Measurements from ENCODE around the gene PIEZO2.

PIEZO2 gene

DNA sequence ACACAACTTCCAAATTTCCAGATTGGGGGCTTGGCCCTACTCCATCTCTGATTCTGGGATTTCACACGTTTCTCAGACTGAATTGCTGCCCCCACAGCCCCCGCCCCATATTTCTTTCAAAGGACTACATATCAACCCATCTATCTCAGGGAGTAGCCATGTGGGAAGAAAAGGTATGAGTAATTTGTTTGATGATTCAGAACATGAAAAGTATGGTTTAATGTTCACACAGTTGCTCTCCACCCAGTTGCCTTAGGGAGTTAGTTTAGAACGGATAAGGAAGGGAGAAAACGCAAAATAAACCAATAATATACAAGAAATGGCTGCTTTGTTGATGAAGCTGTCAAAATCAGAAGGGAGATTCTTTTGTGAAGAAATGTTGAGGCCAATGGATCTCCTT, 145.1 kb downstream of the PIEZO2 start:
- no peaks in the 10 kb centered on the region for H3K36me3 ChIP-seq (ENCODE audit: control insufficient read depth in 2 of 2, insufficient read depth in 1 of 2, low read length in 2 of 2)
- CTCF ChIA-PET: no interaction called here
- no peak overlapping the region for H3K4me3 ChIP-seq (ENCODE audit: low read depth, low read length)
- TF ChIP-seq ZNF37A (tag by site-specific recombination; IDR thresholded peaks at IDR 0.05) (no peak), ZNF48 (tag by site-specific recombination; IDR thresholded peaks at IDR 0.05) (no peak), ZNF169 (tag by site-specific recombination; IDR thresholded peaks at IDR 0.05) (no peak), ZNF10 (tag by site-specific recombination; IDR thresholded peaks at IDR 0.05) (no peak), EGR2 (tag by site-specific recombination; IDR thresholded peaks at IDR 0.05; ENCODE audit: low read depth) (no peak), ZNF658 (tag by site-specific recombination; IDR thresholded peaks at IDR 0.05) (no peak), REST (tag by site-specific recombination; IDR thresholded peaks at IDR 0.05) (no peak)
- TF ChIP-seq, protein P1, sequence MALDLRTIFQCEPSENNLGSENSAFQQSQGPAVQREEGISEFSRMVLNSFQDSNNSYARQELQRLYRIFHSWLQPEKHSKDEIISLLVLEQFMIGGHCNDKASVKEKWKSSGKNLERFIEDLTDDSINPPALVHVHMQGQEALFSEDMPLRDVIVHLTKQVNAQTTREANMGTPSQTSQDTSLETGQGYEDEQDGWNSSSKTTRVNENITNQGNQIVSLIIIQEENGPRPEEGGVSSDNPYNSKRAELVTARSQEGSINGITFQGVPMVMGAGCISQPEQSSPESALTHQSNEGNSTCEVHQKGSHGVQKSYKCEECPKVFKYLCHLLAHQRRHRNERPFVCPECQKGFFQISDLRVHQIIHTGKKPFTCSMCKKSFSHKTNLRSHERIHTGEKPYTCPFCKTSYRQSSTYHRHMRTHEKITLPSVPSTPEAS (tag by site-specific recombination; IDR thresholded peaks at IDR 0.05): no peak
- TF ChIP-seq, protein P2, sequence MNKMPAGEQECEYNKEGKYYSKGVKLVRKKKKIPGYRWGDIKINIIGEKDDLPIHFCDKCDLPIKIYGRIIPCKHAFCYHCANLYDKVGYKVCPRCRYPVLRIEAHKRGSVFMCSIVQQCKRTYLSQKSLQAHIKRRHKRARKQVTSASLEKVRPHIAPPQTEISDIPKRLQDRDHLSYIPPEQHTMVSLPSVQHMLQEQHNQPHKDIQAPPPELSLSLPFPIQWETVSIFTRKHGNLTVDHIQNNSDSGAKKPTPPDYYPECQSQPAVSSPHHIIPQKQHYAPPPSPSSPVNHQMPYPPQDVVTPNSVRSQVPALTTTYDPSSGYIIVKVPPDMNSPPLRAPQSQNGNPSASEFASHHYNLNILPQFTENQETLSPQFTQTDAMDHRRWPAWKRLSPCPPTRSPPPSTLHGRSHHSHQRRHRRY (tag by site-specific recombination; IDR thresholded peaks at IDR 0.05): no peak
- POLR2A ChIA-PET: no interaction called here
- H3K27ac ChIP-seq (ENCODE audit: extremely low read depth, low read depth, low read length): no peak overlapping the region
- peaks cover 6% of the 10 kb centered on the region for H3K4me1 ChIP-seq (ENCODE audit: control insufficient read depth, insufficient read depth, low read length)
- no peaks in the 10 kb centered on the region for H3K9me3 ChIP-seq (ENCODE audit: control insufficient read depth, insufficient read depth, low read depth, low read length)

- no peak overlapping the region for H3K27ac ChIP-seq (ENCODE audit: extremely low read depth, low read depth, low read length)
- CTCF ChIA-PET: no interaction called here
- H3K4me3 ChIP-seq (ENCODE audit: low read depth, low read length): no peak overlapping the region
- peaks cover 6% of the 10 kb centered on the region for H3K4me1 ChIP-seq (ENCODE audit: control insufficient read depth, insufficient read depth, low read length)
- peaks cover 3% of the 10 kb centered on the region; the same call in 1 of the 2 replicates for H3K9me3 ChIP-seq (ENCODE audit: control insufficient read depth, insufficient read depth, low read depth, low read length)
- POLR2A ChIA-PET: no interaction called here
- H3K36me3 ChIP-seq (ENCODE audit: control insufficient read depth in 2 of 2, insufficient read depth in 1 of 2, low read length in 2 of 2): no peaks in the 10 kb centered on the region
- no peak for TF ChIP-seq SCRT1 (tag by site-specific recombination; IDR thresholded peaks at IDR 0.05; ENCODE audit: borderline replicate concordance)
- no peak for TF ChIP-seq KLF16 (tag by site-specific recombination; IDR thresholded peaks at IDR 0.05)
- TF ChIP-seq HIC1 (tag by site-specific recombination; IDR thresholded peaks at IDR 0.05): no peak
- TF ChIP-seq ZNF2 (tag by site-specific recombination; IDR thresholded peaks at IDR 0.05): no peak
- TF ChIP-seq, protein P3, sequence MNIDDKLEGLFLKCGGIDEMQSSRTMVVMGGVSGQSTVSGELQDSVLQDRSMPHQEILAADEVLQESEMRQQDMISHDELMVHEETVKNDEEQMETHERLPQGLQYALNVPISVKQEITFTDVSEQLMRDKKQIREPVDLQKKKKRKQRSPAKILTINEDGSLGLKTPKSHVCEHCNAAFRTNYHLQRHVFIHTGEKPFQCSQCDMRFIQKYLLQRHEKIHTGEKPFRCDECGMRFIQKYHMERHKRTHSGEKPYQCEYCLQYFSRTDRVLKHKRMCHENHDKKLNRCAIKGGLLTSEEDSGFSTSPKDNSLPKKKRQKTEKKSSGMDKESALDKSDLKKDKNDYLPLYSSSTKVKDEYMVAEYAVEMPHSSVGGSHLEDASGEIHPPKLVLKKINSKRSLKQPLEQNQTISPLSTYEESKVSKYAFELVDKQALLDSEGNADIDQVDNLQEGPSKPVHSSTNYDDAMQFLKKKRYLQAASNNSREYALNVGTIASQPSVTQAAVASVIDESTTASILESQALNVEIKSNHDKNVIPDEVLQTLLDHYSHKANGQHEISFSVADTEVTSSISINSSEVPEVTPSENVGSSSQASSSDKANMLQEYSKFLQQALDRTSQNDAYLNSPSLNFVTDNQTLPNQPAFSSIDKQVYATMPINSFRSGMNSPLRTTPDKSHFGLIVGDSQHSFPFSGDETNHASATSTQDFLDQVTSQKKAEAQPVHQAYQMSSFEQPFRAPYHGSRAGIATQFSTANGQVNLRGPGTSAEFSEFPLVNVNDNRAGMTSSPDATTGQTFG (tag by site-specific recombination; IDR thresholded peaks at IDR 0.05; ENCODE audit: borderline replicate concordance): no peak
- no peak for TF ChIP-seq TRIM28 (IDR thresholded peaks at IDR 0.05; ENCODE audit: borderline replicate concordance, low read length)
- TF ChIP-seq ZNF561 (tag by site-specific recombination; IDR thresholded peaks at IDR 0.05; ENCODE audit: borderline replicate concordance): no peak
- no peak for TF ChIP-seq ZNF23 (tag by site-specific recombination; IDR thresholded peaks at IDR 0.05; ENCODE audit: borderline replicate concordance)
- TF ChIP-seq ZNF416 (tag by site-specific recombination; IDR thresholded peaks at IDR 0.05): no peak
- TF ChIP-seq ZNF473 (tag by site-specific recombination; IDR thresholded peaks at IDR 0.05): no peak
- TF ChIP-seq ZNF19 (tag by site-specific recombination; IDR thresholded peaks at IDR 0.05; ENCODE audit: low read depth): no peak
- no peak for TF ChIP-seq ZNF324 (tag by site-specific recombination; IDR thresholded peaks at IDR 0.05)
- no peak for TF ChIP-seq ZNF571 (tag by site-specific recombination; IDR thresholded peaks at IDR 0.05)
- no peak for TF ChIP-seq ZNF423 (tag by site-specific recombination; IDR thresholded peaks at IDR 0.05)
- TF ChIP-seq SALL2 (tag by site-specific recombination; IDR thresholded peaks at IDR 0.05; ENCODE audit: borderline replicate concordance): no peak
- TF ChIP-seq ZFP69B (tag by site-specific recombination; IDR thresholded peaks at IDR 0.05): no peak
- no peak for TF ChIP-seq YY1 (tag by site-specific recombination; IDR thresholded peaks at IDR 0.05)
Measured at GRCh38 chr18:11002796-11003195, 146.6 kb downstream of the PIEZO2 start.
